Measurements from ENCODE around the gene LYRM9.
"Not testable (repeated sequence)": the region's sequence is repeated elsewhere in the genome, so short reads cannot be mapped to it uniquely, and the experiment has no call there.

Gene LYRM9

GRCh38 chr17:27891841-27892240 is 1.3 kb downstream of the LYRM9 start:
- H3K4me3 ChIP-seq (ENCODE audit: low read depth in 1 of 2, low read length in 2 of 2), result no peak overlapping the region
- no peaks in the 10 kb centered on the region for H3K27me3 ChIP-seq (ENCODE audit: low read depth, low read length)
- no peaks in the 10 kb centered on the region for H3K9me3 ChIP-seq (ENCODE audit: control insufficient read depth in 1 of 2, low read length in 2 of 2)
- peaks cover 0 to 6% of the 10 kb centered on the region in 2 donors for H3K4me1 ChIP-seq (ENCODE audit: control insufficient read depth in 1 of 2, insufficient read depth in 2 of 2, low read length in 2 of 2)
- H3K27ac ChIP-seq (ENCODE audit: low read length), result no peak overlapping the region
- H3K36me3 ChIP-seq (ENCODE audit: control insufficient read depth in 1 of 2, insufficient read depth in 2 of 2, low read length in 2 of 2), result no peaks in the 10 kb centered on the region

- Histone ChIP-seq H3K4me1 (ENCODE audit: control insufficient read depth in 1 of 2, insufficient read depth in 2 of 2, low read length in 2 of 2) (peaks cover 0 to 6% of the 10 kb centered on the region in 2 donors), H3K27me3 (ENCODE audit: low read depth, low read length) (no peaks in the 10 kb centered on the region), H3K27ac (ENCODE audit: low read length) (no peak overlapping the region), H3K4me3 (ENCODE audit: low read depth in 1 of 2, low read length in 2 of 2) (no peak overlapping the region), H3K36me3 (ENCODE audit: control insufficient read depth in 1 of 2, insufficient read depth in 2 of 2, low read length in 2 of 2) (no peaks in the 10 kb centered on the region), H3K9me3 (ENCODE audit: control insufficient read depth in 1 of 2, low read length in 2 of 2) (no peaks in the 10 kb centered on the region)
These were observed 3.4 kb downstream of the LYRM9 start for GRCh38 chr17:27889711-27890251.

- H3K4me3 ChIP-seq (ENCODE audit: low read depth in 1 of 2, low read length in 2 of 2), result no peak overlapping the region
- peaks cover 0 to 6% of the 10 kb centered on the region in 2 donors for H3K4me1 ChIP-seq (ENCODE audit: control insufficient read depth in 1 of 2, insufficient read depth in 2 of 2, low read length in 2 of 2)
- no peaks in the 10 kb centered on the region for H3K9me3 ChIP-seq (ENCODE audit: control insufficient read depth in 1 of 2, low read length in 2 of 2)
- no peaks in the 10 kb centered on the region for H3K27me3 ChIP-seq (ENCODE audit: low read depth, low read length)
- no peak overlapping the region for H3K27ac ChIP-seq (ENCODE audit: low read length)
- no peaks in the 10 kb centered on the region for H3K36me3 ChIP-seq (ENCODE audit: control insufficient read depth in 1 of 2, insufficient read depth in 2 of 2, low read length in 2 of 2)
These were observed 4.2 kb downstream of the LYRM9 start for GRCh38 chr17:27888945-27889344.

GRCh38 chr17:27888067-27888466 is 5.1 kb downstream of the LYRM9 start:
- Histone ChIP-seq H3K36me3 (ENCODE audit: control insufficient read depth in 1 of 2, insufficient read depth in 2 of 2, low read length in 2 of 2) (no peaks in the 10 kb centered on the region), H3K27me3 (ENCODE audit: low read depth, low read length) (no peaks in the 10 kb centered on the region), H3K4me3 (ENCODE audit: low read depth in 1 of 2, low read length in 2 of 2) (no peak overlapping the region), H3K27ac (ENCODE audit: low read length) (no peak overlapping the region), H3K9me3 (ENCODE audit: control insufficient read depth in 1 of 2, low read length in 2 of 2) (no peaks in the 10 kb centered on the region), H3K4me1 (ENCODE audit: control insufficient read depth in 1 of 2, insufficient read depth in 2 of 2, low read length in 2 of 2) (peaks cover 0 to 6% of the 10 kb centered on the region in 2 donors)

- H3K4me3 ChIP-seq (ENCODE audit: low read depth in 1 of 2, low read length in 2 of 2); H3K36me3 ChIP-seq (ENCODE audit: control insufficient read depth in 1 of 2, insufficient read depth in 2 of 2, low read length in 2 of 2); H3K4me1 ChIP-seq (ENCODE audit: control insufficient read depth in 1 of 2, insufficient read depth in 2 of 2, low read length in 2 of 2); H3K9me3 ChIP-seq (ENCODE audit: control insufficient read depth in 1 of 2, low read length in 2 of 2); H3K27me3 ChIP-seq (ENCODE audit: low read depth, low read length); H3K27ac ChIP-seq (ENCODE audit: low read length): not testable (repeated sequence)
These were observed 6.7 kb downstream of the LYRM9 start for GRCh38 chr17:27886348-27886906.

GRCh38 chr17:27882162-27882840 is 10.9 kb downstream of the LYRM9 start:
- peaks cover 0 to 12% of the 10 kb centered on the region in 2 donors for H3K36me3 ChIP-seq (ENCODE audit: control insufficient read depth in 1 of 2, insufficient read depth in 2 of 2, low read length in 2 of 2)
- H3K4me1 ChIP-seq (ENCODE audit: control insufficient read depth in 1 of 2, insufficient read depth in 2 of 2, low read length in 2 of 2), result peaks cover 0 to 6% of the 10 kb centered on the region in 2 donors
- no peaks in the 10 kb centered on the region for H3K27me3 ChIP-seq (ENCODE audit: low read depth, low read length)
- H3K27ac ChIP-seq (ENCODE audit: low read length), result no peak overlapping the region
- H3K4me3 ChIP-seq (ENCODE audit: low read depth in 1 of 2, low read length in 2 of 2), result no peak overlapping the region
- H3K9me3 ChIP-seq (ENCODE audit: control insufficient read depth in 1 of 2, low read length in 2 of 2), result no peaks in the 10 kb centered on the region

- Histone ChIP-seq H3K36me3 (ENCODE audit: control insufficient read depth in 1 of 2, insufficient read depth in 2 of 2, low read length in 2 of 2) (peaks cover 0 to 26% of the 10 kb centered on the region in 2 donors), H3K9me3 (ENCODE audit: control insufficient read depth in 1 of 2, low read length in 2 of 2) (no peaks in the 10 kb centered on the region), H3K27ac (ENCODE audit: low read length) (no peak overlapping the region), H3K4me3 (ENCODE audit: low read depth in 1 of 2, low read length in 2 of 2) (no peak overlapping the region), H3K27me3 (ENCODE audit: low read depth, low read length) (no peaks in the 10 kb centered on the region), H3K4me1 (ENCODE audit: control insufficient read depth in 1 of 2, insufficient read depth in 2 of 2, low read length in 2 of 2) (peaks cover 0 to 6% of the 10 kb centered on the region in 2 donors)
These were observed 13.1 kb downstream of the LYRM9 start for GRCh38 chr17:27879987-27880608.

GRCh38 chr17:27878776-27879562 is 14.2 kb downstream of the LYRM9 start:
- Histone ChIP-seq H3K36me3 (ENCODE audit: control insufficient read depth in 1 of 2, insufficient read depth in 2 of 2, low read length in 2 of 2) (peaks cover 0 to 28% of the 10 kb centered on the region in 2 donors), H3K27ac (ENCODE audit: low read length) (no peak overlapping the region)

GRCh38 chr17:27873746-27874145 is 19.4 kb downstream of the LYRM9 start:
- Histone ChIP-seq H3K4me3 (ENCODE audit: low read depth in 1 of 2, low read length in 2 of 2) (no peak overlapping the region), H3K36me3 (ENCODE audit: control insufficient read depth in 1 of 2, insufficient read depth in 2 of 2, low read length in 2 of 2) (peaks cover 0 to 32% of the 10 kb centered on the region in 2 donors), H3K4me1 (ENCODE audit: control insufficient read depth in 1 of 2, insufficient read depth in 2 of 2, low read length in 2 of 2) (no peaks in the 10 kb centered on the region), H3K27ac (ENCODE audit: low read length) (no peak overlapping the region), H3K27me3 (ENCODE audit: low read depth, low read length) (no peaks in the 10 kb centered on the region), H3K9me3 (ENCODE audit: control insufficient read depth in 1 of 2, low read length in 2 of 2) (no peaks in the 10 kb centered on the region)

More at GRCh38 chr17:27878776-27879562, 14.2 kb downstream of the LYRM9 start:
- Histone ChIP-seq H3K4me1 (ENCODE audit: control insufficient read depth in 1 of 2, insufficient read depth in 2 of 2, low read length in 2 of 2) (peaks cover 0 to 6% of the 10 kb centered on the region in 2 donors), H3K9me3 (ENCODE audit: control insufficient read depth in 1 of 2, low read length in 2 of 2) (no peaks in the 10 kb centered on the region), H3K4me3 (ENCODE audit: low read depth in 1 of 2, low read length in 2 of 2) (no peak overlapping the region), H3K27me3 (ENCODE audit: low read depth, low read length) (no peaks in the 10 kb centered on the region)

GRCh38 chr17:27873211-27873610 is 20.0 kb downstream of the LYRM9 start:
- Histone ChIP-seq H3K9me3 (ENCODE audit: control insufficient read depth in 1 of 2, low read length in 2 of 2) (no peaks in the 10 kb centered on the region), H3K36me3 (ENCODE audit: control insufficient read depth in 1 of 2, insufficient read depth in 2 of 2, low read length in 2 of 2) (peaks cover 0 to 28% of the 10 kb centered on the region in 2 donors), H3K27me3 (ENCODE audit: low read depth, low read length) (no peaks in the 10 kb centered on the region), H3K4me3 (ENCODE audit: low read depth in 1 of 2, low read length in 2 of 2) (no peak overlapping the region), H3K27ac (ENCODE audit: low read length) (no peak overlapping the region), H3K4me1 (ENCODE audit: control insufficient read depth in 1 of 2, insufficient read depth in 2 of 2, low read length in 2 of 2) (no peaks in the 10 kb centered on the region)

GRCh38 chr17:27872776-27873175 is 20.4 kb downstream of the LYRM9 start:
- no peaks in the 10 kb centered on the region for H3K9me3 ChIP-seq (ENCODE audit: control insufficient read depth in 1 of 2, low read length in 2 of 2)
- no peaks in the 10 kb centered on the region for H3K4me1 ChIP-seq (ENCODE audit: control insufficient read depth in 1 of 2, insufficient read depth in 2 of 2, low read length in 2 of 2)
- no peak overlapping the region for H3K4me3 ChIP-seq (ENCODE audit: low read depth in 1 of 2, low read length in 2 of 2)
- peaks cover 0 to 26% of the 10 kb centered on the region in 2 donors for H3K36me3 ChIP-seq (ENCODE audit: control insufficient read depth in 1 of 2, insufficient read depth in 2 of 2, low read length in 2 of 2)
- no peaks in the 10 kb centered on the region for H3K27me3 ChIP-seq (ENCODE audit: low read depth, low read length)
- H3K27ac ChIP-seq (ENCODE audit: low read length), result no peak overlapping the region

Measured in muscle layer of duodenum (tissue), 2 donors.